Measurements from ENCODE around the gene MTARC2.

- TF ChIP-seq CTCF (IDR thresholded peaks at IDR 0.05) = no peak
- no peak for TF ChIP-seq POLR2A (IDR thresholded peaks at IDR 0.05)
Measured at GRCh38 chr1:220791285-220791684, 43.2 kb downstream of the MTARC2 start.

Data from right lobe of liver (tissue), 4 donors.